DOHH2 (cell line): ENCODE measurements around the gene GLOD4.

ENCODE experiments used
- CTCF ChIP-seq: fragments of 200-600 bp; sonication (generic); IDR thresholded peaks from one replicate; pipeline ENCODE4 v1.5.1; 2014; ENCODE audit warnings: antibody characterized with exemption, mild to moderate bottlenecking, low read depth, low read length; ENCODE audit not compliant: poor library complexity, severe bottlenecking
- EZH2phosphoT487 ChIP-seq: fragments of 200-600 bp; sonication (generic); IDR thresholded peaks from 2 replicates; pipeline ENCODE4 v1.6.1; 2017; ENCODE audit warnings: borderline replicate concordance, mild to moderate bottlenecking, antibody characterized with exemption, low read length, moderate library complexity, mixed read lengths

- TF ChIP-seq CTCF, result no peak
- no peak for TF ChIP-seq EZH2phosphoT487
Observed at GRCh38 chr17:731644-732066, 50.4 kb downstream of the GLOD4 start.
